HG03025 (cell line): ENCODE results near the gene CCDC6.
A peak's percentile ranks its signal among the peaks of the same experiment; 100 is the strongest.
"Not testable (repeated sequence)": the region's sequence is repeated elsewhere in the genome, so short reads cannot be mapped to it uniquely, and the experiment has no call there.

ENCODE experiments used
- ATAC-seq: cut with Tn5 transposase; IDR thresholded peaks from one replicate; pipeline ENCODE4 v1.9.1; 2021; ENCODE audit warnings: mild to moderate bottlenecking, moderate library complexity; ENCODE audit not compliant: unreplicated experiment, low FRiP score

Gene CCDC6

DNA sequence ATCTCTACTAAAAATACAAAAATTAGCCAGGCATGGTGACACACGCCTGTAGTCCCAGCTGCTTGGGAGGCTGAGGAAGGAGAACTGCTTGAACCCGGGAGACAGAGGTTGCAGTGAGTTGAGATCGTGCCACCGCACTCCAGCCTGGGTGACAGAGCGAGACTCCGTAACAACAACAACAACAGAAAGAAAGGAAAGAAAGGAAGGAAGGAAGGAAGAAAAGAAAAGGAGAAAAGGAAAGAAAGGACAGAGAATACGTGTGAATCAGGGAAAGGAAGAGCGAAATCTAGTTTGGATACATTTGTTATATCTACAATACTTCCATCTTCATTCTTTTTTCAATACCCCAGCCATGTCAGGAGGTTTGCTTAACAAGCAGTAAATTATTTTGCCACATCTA is 21.5 kb downstream of the CCDC6 start:
- not testable (repeated sequence) for ATAC-seq

DNA sequence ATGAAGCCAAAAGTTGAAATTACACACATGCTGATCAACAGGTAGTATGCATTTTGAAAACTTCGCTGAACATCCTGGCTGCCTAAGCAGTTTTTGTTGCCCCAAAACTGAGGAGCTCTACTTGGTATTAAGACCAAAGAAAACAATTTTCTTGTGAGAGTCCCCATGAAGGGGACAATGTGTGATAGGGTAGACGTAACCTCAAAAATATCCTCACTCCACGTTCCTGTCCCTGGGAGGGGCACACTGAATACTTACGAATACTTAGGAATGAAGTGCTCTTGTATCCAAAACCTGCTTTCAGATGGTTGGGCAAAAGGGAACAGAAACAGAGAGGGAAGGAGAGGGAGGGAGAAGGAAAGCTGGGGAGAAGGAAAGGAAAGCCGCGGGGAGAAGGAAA is 24.7 kb downstream of the CCDC6 start:
- no peak for ATAC-seq

DNA sequence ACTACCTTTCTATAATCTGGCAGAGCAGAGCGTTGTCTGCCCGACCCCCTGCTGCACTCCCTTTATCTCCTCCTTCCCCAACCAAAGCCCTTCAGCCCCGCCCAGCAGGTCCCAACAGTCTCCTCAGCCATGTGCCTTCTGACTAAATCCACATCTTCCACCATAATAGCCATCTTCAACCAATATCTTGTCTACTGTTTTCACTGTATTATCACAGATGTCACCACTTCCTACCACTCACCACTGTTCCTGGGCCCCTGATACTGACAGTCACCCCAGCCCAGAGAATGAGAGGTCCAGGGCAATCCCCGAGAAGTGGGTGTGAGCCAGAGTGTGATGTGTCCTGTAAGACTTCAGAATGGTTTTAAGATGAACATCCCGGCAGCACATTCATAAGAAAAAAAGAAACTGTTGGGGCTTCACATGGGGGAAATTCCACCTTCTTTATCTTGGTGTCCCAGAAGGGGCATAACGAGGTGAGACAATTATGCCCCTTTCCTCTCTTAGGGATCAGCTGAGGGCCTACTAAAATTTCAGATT is 25.3 kb downstream of the CCDC6 start:
- ATAC-seq = peak; percentile 55

DNA sequence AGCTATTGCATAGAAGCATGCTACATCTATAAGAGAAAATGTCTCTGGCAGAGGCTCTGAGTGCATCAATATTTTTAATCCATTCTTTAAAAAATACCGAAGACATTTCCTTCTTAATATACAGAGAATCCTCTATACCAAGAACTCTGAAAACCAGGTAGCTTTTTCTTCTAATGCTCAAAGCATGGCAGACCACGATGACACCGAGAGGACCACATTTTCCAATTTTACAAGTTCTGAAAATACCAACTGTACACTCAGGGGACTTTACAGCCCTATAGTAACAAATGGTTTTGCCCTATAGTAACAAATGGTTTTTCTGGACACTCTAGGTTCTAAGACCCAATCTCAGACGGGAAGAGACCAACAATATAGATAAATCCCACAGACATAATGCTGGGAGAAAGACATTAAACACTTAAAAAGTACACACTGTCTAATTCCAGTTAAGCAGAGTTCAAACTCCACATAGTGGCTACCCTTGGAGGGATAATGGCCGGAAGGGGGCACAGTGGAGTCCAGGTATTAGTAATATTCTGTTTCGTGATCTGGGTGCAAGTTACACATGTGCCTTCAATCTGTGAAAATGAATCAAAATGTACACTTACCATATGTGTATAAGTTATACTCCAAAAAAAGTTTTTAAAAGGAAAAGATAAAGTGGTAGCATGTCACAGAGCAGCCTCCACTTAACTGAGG is 26.2 kb downstream of the CCDC6 start:
- ATAC-seq = no peak

DNA sequence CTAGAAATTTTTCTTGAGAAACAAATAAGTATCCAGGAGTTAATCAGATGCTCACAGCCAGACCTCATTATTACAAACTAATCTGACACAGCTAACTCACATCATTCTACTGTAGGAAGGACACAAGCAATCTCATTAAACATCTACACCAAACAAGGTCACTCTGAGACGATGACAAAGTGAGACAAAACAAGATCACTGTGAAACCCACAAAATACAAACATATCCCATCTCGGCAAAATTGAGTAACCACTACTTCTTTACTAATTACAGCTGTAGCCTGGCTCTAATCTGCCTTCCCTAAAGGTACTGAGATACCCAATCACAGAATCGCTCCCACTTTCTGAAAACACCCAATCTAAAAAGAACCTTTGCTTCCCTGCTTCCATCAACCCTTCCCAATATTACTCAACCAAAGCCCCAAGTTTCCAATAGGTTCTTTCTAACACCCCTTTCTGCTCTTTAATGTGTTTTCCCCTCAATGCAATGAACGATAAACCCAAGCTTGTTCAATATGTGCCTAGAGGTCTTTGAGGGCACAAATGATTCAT is 26.9 kb downstream of the CCDC6 start:
- peak; percentile 35 for ATAC-seq

DNA sequence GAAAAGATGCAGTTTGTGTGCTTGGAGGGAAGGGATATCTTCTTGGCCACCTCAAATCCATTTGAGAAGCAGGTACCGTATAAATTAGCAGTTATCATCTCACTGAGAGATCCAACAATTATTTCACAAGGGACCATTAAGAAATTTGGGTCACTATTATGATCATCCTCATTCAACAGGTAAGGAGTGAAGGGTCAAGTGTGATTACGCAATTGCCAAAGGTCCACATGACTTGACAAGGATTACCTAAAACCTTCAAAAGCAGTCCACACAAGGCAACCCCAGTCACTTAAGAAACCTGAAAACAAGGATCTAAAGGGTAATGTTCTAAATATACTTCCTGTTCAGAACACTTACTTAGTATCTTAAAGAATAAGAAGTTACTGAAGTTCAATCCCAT is 27.4 kb downstream of the CCDC6 start:
- ATAC-seq = no peak

DNA sequence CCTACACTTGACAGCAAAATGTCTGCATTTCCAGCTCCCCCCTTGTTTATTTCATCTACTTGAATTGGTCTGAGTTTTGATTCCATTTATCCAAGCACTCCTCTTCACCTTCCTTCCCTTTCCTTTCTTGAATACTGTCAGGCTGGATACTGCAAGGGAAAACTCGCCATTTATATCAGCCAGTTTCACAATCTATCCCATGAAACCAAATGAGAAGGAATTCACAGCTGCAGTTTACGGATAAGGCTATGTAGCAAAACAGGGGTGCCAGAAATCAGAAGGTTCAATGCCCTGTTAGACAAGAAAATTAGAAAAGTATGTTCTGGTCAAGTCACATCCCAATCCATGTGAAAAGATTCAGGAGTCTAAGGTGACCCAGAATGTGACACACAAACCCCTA is 28.1 kb downstream of the CCDC6 start:
- no peak for ATAC-seq

DNA sequence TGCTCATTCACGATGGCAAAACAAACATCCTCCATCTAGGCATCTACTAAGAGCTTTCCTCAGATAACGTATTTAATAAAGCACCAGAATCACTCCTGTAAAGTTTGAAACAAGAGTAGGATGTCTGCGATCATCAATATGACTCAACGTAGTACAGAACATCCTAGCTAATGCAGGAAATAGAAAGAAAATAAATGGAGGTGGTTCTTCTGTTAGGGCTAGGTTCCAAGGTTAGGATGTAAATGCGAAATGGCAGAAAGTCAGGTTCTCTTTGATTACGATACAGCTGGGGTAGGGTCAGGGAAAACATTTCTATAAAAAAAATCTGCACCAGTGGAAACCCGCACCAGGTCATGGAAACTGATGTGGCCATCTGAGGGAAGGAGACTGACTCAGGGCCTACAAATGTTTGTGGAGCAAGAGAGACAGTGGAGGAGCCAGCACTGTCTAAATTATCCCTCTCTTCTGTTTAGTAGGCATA is 29.1 kb downstream of the CCDC6 start:
- ATAC-seq = no peak

DNA sequence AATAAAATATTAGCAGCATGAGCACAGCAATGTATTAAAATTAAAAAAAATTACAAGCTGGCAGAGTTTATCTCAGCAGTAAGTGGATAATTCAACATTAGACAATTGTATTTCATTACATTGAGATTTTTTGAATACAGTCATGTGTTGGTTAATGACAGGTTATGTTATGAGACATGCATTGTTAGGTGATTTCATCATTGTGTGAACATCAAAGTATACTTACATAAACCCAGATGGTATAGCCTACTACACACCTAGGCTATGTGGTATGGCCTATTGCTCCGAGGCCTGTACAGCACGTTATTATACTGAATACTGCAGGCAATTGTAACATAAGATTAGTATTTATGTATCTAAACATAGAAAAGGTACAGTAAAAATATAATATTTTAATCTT is 29.7 kb downstream of the CCDC6 start:
- ATAC-seq = no peak

DNA sequence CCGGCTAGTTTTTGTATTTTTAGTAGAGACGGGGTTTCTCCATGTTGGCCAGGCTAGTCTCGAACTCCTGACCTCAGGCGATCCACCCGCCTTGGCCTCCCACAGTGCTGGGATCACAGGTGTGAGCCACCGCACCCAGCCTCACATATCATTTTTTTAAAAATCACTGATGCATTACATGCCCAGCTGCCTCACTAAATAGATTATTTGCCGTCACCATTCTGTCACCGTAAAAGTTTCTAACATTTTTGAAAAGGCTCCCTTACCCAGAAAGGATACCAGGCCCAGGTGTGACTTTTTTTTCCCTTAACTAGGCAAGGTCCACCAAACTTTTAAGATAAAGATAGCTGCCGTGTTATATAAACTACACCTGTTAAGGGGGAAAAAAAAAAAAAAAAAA is 30.1 kb downstream of the CCDC6 start:
- not testable (repeated sequence) for ATAC-seq

DNA sequence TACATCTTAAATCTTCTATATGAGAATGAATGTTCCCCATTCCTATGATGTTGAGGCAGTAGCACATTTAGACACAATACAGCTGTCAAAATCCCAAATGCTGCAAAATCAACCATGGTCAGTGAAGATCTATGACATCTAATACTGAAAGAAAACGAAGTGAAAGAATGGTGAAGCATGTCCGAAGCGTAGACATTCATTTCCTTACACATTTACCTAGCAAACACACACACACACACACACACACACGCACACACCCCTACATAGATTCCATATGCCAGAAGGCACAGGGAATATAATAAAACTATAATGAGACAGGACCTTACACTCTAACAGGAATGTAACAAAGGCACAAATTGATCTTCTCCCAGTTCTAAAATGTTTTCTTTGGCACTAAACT is 32.5 kb downstream of the CCDC6 start:
- peak; percentile 81 for ATAC-seq

DNA sequence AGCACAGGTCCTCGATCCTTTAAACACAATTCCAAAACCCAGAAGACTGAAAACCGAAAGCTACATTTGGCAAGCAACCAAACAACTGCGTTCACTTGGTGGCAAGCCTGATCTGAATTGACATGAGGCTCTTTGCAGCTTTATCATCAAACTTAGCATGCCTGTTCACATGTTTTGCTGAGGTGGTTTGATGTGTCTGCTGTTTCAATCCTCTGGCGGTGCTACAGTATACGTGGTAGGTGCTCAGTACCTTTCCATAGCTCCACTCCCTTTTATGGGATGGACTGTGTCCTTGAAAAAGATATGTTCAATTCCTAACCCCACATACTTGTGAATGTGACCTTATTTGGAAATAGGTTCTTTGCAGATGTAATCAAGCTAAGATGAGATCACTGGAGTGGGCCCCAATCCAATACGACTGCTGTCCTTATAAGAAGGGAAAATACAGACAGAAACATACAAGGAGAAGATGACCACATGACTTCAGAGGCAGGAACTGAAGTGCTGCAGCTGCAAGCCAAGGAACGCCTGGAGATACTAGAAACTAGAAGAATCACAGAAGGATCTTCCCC is 33.4 kb downstream of the CCDC6 start:
- ATAC-seq = no peak

DNA sequence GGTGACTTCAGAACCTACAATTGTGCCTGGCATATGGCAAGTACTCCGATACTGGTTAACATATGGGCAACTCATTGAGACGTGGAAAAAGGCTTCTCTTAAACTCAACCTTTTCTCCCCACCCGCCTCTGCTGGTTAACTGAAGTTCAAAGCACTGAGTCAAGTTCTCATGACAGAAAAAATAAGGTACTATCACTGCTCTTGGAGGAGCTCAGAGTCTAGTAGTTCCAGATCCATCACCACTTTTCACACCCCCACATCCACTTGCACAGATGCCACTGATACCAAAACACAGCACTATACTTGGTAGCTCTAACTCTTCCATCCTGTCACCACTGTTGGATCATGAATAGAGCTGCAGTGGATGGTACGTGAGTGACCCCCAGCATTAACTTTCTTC is 36.2 kb downstream of the CCDC6 start:
- no peak for ATAC-seq

DNA sequence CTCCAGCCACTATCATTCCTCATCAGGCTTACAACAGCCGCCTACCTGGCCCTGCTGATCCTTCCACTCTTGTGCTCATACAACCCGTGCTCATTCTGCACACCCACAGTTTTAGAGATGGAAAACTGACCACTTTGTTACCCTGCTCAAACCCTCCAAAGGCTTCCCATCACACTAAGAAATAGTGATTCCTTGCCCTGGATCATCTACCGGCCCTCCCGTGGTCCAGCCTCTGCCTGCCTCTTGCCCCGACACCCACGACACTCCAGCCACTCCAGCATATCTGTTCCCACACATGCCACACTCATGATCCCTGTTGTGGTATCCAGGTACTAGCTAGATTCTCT is 36.8 kb downstream of the CCDC6 start:
- ATAC-seq = no peak

DNA sequence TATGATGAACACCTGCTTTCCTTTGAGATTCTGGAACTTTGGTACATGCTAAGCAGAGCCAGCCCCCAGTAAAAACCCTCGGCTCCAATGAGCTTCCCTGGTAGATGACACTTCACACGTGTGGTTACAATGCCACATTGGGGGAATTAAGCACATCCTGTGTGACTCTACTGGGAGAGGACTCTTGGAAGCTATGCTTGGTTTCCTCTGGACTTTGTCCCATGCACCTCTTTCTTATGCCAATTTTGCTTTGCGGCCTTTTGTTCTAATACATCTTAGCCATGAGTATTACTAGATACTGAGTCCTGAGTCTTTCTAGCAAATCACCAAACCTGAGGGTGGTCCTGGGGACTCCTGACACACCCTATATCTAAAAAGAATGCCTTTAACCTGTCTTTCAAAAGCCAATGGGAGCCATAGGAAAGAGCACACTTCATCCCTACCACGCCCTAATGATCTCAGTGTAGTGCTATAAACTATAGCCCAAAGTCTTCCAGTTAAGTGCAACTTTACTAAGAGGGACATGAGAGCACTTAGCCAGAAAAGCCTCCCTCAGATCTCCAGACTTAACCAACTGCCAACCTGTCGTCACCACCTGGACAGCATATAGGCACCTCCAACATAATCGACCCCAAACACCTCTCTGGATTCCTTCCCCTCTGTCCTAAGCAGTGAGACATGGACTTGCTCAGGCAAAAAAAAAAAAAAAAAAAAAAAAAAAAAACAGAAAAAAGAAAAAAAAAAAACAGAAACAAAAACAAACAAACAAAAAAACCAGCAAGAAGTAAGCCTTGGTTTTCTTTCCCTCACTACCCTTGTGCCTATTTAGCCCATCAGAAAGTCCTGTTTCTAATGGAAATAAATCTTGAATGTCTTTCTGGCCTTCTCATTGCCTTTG is 37.4 kb downstream of the CCDC6 start:
- ATAC-seq = no peak

DNA sequence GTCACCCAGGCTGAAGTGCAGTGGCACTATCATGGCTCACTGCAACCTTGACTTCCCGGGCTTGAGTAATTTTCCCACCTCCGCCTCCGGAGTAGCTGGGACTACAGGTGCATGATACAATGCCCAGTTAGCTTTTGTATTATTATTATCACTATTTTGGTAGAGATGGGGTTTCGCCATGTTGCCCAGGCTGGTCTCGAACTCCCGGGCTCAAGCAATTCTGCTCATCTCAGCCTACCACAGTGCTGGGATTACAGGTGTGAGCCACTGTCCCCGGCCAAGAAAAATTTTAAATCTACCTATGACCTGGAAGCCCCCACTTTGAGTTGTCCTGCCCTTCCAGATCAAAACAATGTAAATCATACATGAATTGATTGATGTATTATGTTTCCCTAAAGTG is 38.8 kb downstream of the CCDC6 start:
- no peak for ATAC-seq

DNA sequence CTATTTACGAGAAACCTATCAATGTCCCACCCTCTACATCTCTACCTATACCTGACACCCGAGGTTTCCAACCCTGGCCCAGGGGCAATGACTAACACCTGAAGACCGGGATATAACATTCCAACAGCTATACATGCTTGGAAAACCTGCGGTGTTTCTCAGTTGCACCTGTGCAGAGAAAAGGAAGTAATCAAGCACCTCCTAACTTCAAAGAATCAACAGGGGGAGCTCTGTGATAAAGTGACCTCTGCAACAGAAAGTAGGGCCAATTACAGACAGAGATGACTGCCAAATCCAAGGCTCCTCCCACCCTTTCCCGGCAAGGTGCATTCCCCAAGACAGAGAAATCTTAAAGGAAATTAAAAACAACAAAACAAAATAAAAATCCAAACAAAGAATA is 41.3 kb downstream of the CCDC6 start:
- peak; percentile 83 for ATAC-seq

DNA sequence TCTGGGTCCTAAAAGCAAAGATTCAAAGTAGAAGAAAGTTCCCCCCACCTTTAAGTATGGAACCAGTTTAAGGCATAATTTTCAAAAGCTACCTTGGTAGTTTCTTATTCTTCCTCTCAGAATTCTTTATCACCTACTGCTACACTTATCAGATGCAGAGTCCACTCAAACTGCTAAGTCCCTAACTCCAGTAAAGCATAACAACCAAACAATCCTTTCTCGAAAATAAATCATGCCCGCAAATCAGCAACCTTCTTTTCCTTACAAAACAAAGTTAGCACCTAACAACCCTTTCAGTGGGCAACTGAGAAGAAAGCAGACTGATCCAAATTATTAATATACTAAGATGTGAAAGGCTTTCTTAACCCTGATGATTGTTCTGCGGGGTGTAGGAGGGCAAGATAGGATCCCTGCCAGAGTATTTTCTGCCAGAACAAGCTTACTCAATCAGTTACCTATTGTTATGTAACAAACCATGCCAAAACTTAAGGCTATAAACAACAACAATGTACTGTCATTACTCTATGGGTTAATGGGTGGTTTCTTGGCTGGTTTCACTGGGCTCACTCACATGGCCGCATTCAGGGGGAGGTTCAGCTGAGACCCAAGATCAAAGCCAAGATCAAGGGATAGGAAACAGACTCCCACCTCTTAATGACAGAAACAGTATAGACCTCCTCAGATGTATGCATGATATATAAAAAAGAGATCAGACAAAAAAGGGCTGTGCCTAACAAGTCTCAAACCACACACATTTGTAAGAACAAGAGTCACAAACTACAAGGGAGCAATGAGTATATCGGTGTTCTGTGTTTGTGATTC is 42.0 kb downstream of the CCDC6 start:
- ATAC-seq = no peak

DNA sequence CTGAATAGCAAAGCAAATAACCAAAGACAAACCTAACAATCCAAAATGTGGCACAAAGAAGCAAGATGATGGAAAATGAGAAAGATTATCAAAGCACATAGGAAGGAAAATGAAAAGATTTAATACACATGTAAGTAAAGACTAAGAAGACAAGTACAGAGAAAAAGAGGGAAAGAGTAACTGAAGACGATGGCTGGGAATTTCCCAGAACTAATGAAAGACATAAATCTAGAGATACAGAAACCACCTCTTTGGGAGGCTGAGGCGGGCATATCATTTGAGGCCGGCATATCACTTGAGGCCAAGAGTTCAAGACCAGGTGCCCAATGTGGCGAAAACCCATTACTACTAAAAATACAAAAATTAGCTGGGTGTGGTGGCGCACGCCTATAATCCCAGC is 46.8 kb downstream of the CCDC6 start:
- no peak for ATAC-seq

DNA sequence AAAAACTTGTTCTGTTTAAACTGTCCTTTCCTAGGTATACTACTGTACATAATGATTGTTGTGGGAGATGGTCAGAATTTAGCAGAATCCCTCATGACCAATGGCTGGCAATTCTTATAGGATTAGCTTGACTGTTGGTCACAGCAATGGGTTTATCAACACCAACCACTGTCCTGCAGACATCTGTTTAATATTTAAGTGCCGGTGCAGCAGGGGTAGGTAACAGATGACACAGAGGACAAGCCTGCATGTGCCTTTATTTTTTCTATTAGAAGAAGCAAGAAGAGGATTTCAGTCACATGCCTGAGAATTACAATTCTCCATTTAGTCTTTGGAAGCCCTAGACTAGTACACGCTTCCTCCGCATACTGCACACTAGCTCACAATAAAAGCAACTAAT is 48.4 kb downstream of the CCDC6 start:
- no peak for ATAC-seq
